Skeletal muscle tissue (tissue), 4 donors: ENCODE measurements around the gene ABHD4. TPM values are rescaled to one million over a fixed set of nuclear protein-coding genes. Genes with fewer than 3 reads are reported as not detected.

ENCODE experiments used
- H3K27ac ChIP-seq: one replicate; pipeline ENCODE4 v1.7.0; 2013; ENCODE audit warnings: mild to moderate bottlenecking, low read depth, low read length, inconsistent platforms
- H3K27me3 ChIP-seq, 3 donors: one replicate each; pipeline ENCODE4 v1.7.0; 2013; ENCODE audit warnings: low read length in 3 of 3; ENCODE audit not compliant: control insufficient read depth in 3 of 3, insufficient read depth in 3 of 3
- H3K36me3 ChIP-seq, 3 donors: one replicate each; pipeline ENCODE4 v1.7.0; 2013; ENCODE audit warnings: low read length in 3 of 3; ENCODE audit not compliant: control insufficient read depth in 3 of 3, insufficient read depth in 3 of 3
- H3K4me1 ChIP-seq, 3 donors: one replicate each; pipeline ENCODE4 v1.7.0; 2013; ENCODE audit warnings: low read length in 3 of 3, mild to moderate bottlenecking in 3 of 3; ENCODE audit not compliant: control insufficient read depth in 3 of 3, insufficient read depth in 3 of 3
- H3K4me3 ChIP-seq, 3 donors: one replicate each; pipeline ENCODE4 v1.7.0; 2013; ENCODE audit warnings: low read length in 3 of 3
- H3K9ac ChIP-seq, 3 donors: one replicate each; pipeline ENCODE4 v1.7.0; 2013; ENCODE audit warnings: low read length in 3 of 3, mild to moderate bottlenecking in 3 of 3, moderate library complexity in 2 of 3, low read depth in 1 of 3
- H3K9me3 ChIP-seq, 3 donors: one replicate each; pipeline ENCODE4 v1.7.0; 2013; ENCODE audit warnings: low read length in 3 of 3; ENCODE audit not compliant: control insufficient read depth in 3 of 3
- total RNA-seq: library from RNA; depleted of rRNA; stranded (reverse); fragments of >200 nt; gene quantifications from one replicate; pipeline ENCODE4 v1.2.3, GENCODE V29; 2014
- donor health status: Osteomylitis.

Gene ABHD4
- total RNA-seq, 1 donor from 2014 or later, result 3.7 TPM

- peak overlapping the region; percentile 83 to 98 (median 98) for H3K4me3 ChIP-seq
- peak overlapping the region; percentile 94 to 96 (median 94) for H3K9ac ChIP-seq
- peak overlapping the region; percentile 98 for H3K27ac ChIP-seq
- peaks cover 0 to 4% (median under 1%) of the 10 kb centered on the region in 3 donors for H3K27me3 ChIP-seq
- no peaks in the 10 kb centered on the region for H3K9me3 ChIP-seq
- peaks cover 27 to 35% (median 30%) of the 10 kb centered on the region in 3 donors for H3K4me1 ChIP-seq
- peaks cover 23 to 29% (median 26%) of the 10 kb centered on the region in 3 donors for H3K36me3 ChIP-seq
Observed at GRCh38 chr14:22598896-22599244, 770 bp downstream of the ABHD4 start.

DNA sequence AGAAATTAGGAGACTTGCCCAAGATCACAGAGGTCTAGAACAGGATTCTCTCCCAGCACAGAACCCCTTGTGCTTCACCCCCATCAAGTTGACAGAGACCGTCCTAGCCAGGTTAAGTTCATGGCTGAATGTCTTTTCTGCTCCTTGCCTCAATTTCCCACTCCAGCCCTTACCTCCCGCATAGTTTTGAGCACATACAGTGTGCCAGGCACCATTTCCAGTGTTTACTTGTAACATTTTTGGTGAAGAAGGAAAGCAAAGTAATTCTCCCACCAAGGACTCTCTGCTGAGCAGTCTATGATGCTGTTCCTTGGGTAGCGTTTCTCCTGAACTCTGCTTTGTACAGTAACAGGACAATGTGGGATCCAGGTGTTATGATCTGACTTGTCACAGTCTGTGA, 1.2 kb downstream of the ABHD4 start:
- Histone ChIP-seq H3K9me3 (no peaks in the 10 kb centered on the region), H3K4me1 (peaks cover 27 to 35% (median 30%) of the 10 kb centered on the region in 3 donors), H3K36me3 (peaks cover 26 to 31% (median 28%) of the 10 kb centered on the region in 3 donors), H3K4me3 (peak overlapping the region; percentile 83 to 98 (median 98)), H3K27ac (peak overlapping the region; percentile 98), H3K9ac (peak overlapping the region; percentile 94 to 96 (median 94)), H3K27me3 (no peaks in the 10 kb centered on the region)

GRCh38 chr14:22600027-22600426, 1.9 kb downstream of the ABHD4 start:
- peaks cover 27 to 35% (median 32%) of the 10 kb centered on the region in 3 donors for H3K4me1 ChIP-seq
- H3K4me3 ChIP-seq, result peak overlapping the region in 2 of 3 donors; percentile 83 to 98
- peak overlapping the region; percentile 98 for H3K27ac ChIP-seq
- peaks cover 33 to 36% (median 34%) of the 10 kb centered on the region in 3 donors for H3K36me3 ChIP-seq
- H3K9ac ChIP-seq, result peak overlapping the region; percentile 94 to 96 (median 94)
- H3K27me3 ChIP-seq, result no peaks in the 10 kb centered on the region
- no peaks in the 10 kb centered on the region for H3K9me3 ChIP-seq

- Histone ChIP-seq H3K27ac (no peak overlapping the region), H3K9me3 (no peaks in the 10 kb centered on the region), H3K4me1 (peaks cover 27 to 35% (median 32%) of the 10 kb centered on the region in 3 donors), H3K36me3 (peaks cover 47 to 50% (median 48%) of the 10 kb centered on the region in 3 donors), H3K9ac (peak overlapping the region in 1 of 3 donors; percentile 23), H3K27me3 (no peaks in the 10 kb centered on the region), H3K4me3 (no peak overlapping the region)
Observed at GRCh38 chr14:22601456-22601855, 3.4 kb downstream of the ABHD4 start.

- H3K27me3 ChIP-seq, result no peaks in the 10 kb centered on the region
- no peak overlapping the region for H3K4me3 ChIP-seq
- H3K27ac ChIP-seq, result no peak overlapping the region
- H3K36me3 ChIP-seq, result peaks cover 48 to 55% (median 52%) of the 10 kb centered on the region in 3 donors
- no peaks in the 10 kb centered on the region for H3K9me3 ChIP-seq
- no peak overlapping the region for H3K9ac ChIP-seq
- peaks cover 27 to 35% (median 32%) of the 10 kb centered on the region in 3 donors for H3K4me1 ChIP-seq
Observed at GRCh38 chr14:22601996-22602395, 3.9 kb downstream of the ABHD4 start.

DNA sequence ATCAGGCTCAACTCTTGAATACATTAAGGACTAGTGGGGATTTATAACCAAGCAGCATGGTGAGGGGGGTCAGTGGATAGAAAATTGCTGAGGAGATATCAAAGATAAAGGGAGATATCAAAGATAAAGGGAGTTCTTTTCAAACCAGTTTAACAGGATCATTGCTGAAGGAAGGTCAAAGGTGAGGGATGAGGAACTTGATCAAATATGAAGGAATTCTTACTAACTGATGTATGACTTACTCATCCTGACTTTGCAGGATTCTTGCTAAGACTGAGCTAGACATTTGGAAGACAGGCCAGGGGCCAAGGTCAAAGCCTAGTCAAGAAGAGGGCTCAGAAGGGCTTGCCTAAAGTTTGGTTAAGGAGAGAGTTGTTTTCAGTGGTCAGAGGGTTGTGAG, 4.8 kb downstream of the ABHD4 start:
- Histone ChIP-seq H3K27me3 (no peaks in the 10 kb centered on the region), H3K9me3 (no peaks in the 10 kb centered on the region), H3K36me3 (peaks cover 57 to 64% (median 61%) of the 10 kb centered on the region in 3 donors), H3K9ac (no peak overlapping the region), H3K4me1 (peaks cover 23 to 28% (median 27%) of the 10 kb centered on the region in 3 donors), H3K4me3 (no peak overlapping the region), H3K27ac (no peak overlapping the region)

- Histone ChIP-seq H3K4me1 (peaks cover 2 to 4% (median 2%) of the 10 kb centered on the region in 3 donors), H3K36me3 (peaks cover 84 to 90% (median 89%) of the 10 kb centered on the region in 3 donors), H3K9me3 (no peaks in the 10 kb centered on the region), H3K9ac (no peak overlapping the region), H3K27ac (no peak overlapping the region), H3K27me3 (no peaks in the 10 kb centered on the region), H3K4me3 (no peak overlapping the region)
Observed at GRCh38 chr14:22606380-22606779, 8.3 kb downstream of the ABHD4 start.

DNA sequence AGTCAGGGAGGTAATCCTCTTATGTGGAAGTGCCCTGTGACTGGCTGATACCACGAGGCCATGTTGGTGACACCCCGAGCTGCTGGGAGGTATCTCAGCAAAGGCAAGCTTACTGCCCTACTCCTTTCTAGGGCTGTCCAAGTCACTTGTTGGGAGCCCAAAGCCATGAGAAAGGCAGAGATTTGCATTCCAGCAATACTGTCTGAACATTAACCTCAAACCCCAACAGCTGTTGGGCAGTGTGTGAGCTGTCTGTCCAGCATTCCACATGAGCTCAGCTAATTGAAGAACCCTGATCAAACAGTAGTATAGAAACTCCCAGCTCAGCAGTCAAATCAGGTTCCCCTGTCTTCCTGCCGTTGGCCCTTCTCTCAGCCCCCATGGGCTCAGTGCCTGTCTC, 9.2 kb downstream of the ABHD4 start:
- H3K27ac ChIP-seq, result no peak overlapping the region
- no peaks in the 10 kb centered on the region for H3K9me3 ChIP-seq
- no peak overlapping the region for H3K4me3 ChIP-seq
- no peaks in the 10 kb centered on the region for H3K27me3 ChIP-seq
- H3K4me1 ChIP-seq, result peaks cover 0 to 2% (median 0%) of the 10 kb centered on the region in 3 donors
- no peak overlapping the region for H3K9ac ChIP-seq
- peaks cover 84 to 90% (median 88%) of the 10 kb centered on the region in 3 donors for H3K36me3 ChIP-seq

- Histone ChIP-seq H3K27ac (no peak overlapping the region), H3K36me3 (peaks cover 56 to 62% (median 58%) of the 10 kb centered on the region in 3 donors), H3K27me3 (no peaks in the 10 kb centered on the region), H3K9ac (no peak overlapping the region), H3K4me1 (peaks cover 8 to 15% (median 11%) of the 10 kb centered on the region in 3 donors), H3K4me3 (no peak overlapping the region), H3K9me3 (no peaks in the 10 kb centered on the region)
Observed at GRCh38 chr14:22610931-22611330, 12.8 kb downstream of the ABHD4 start.

DNA sequence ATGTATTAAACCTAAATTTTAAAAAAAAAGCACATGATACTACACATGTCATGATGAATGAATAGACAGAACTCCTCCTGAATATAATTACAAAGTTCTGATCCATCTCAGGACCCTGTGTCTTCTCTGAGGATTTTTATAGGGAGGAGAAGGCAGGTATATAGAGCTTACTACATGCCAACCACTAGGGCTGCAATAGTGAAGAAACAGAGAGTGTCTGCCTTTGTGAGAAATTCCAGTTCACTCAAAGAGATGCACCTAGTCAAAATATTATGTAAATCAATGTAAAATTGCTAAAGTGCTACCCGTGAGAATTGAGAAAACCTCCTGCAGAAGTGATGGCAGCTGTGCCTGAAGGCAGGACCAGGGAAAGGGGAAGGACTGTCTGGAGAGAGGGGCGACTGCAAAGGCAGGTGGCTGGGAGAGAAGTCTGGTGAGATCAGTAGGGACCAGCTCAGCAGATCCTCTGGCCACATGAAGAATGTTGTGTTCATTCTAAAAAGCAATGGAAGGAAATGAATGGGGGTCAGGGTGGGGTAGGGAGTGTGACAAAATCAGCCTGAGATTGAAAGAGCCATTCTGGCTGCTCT, 15.1 kb downstream of the ABHD4 start:
- Histone ChIP-seq H3K27me3 (no peaks in the 10 kb centered on the region), H3K27ac (peak overlapping the region; percentile 50), H3K36me3 (peaks cover 36 to 39% (median 37%) of the 10 kb centered on the region in 3 donors), H3K9ac (no peak overlapping the region), H3K4me1 (peaks cover 8 to 15% (median 11%) of the 10 kb centered on the region in 3 donors), H3K4me3 (no peak overlapping the region), H3K9me3 (no peaks in the 10 kb centered on the region)
